MG63 (cell line): ENCODE data around the gene FERD3L. TPM values are rescaled to one million over a fixed set of nuclear protein-coding genes. Genes with fewer than 3 reads are reported as not detected.
"Not testable (repeated sequence)": the region's sequence is repeated elsewhere in the genome, so short reads cannot be mapped to it uniquely, and the experiment has no call there.

Experiments
- DNase-seq: peaks from one replicate; pipeline ENCODE4 v3.0.0-alpha.2; 2020
- H3K27me3 ChIP-seq: fragments of 250-450 bp; sonication (Bioruptor Pico); 2 replicates; pipeline ENCODE4 v1.5.1; 2020; ENCODE audit warnings: mild to moderate bottlenecking, moderate library complexity
- H3K36me3 ChIP-seq: fragments of 250-450 bp; sonication (Bioruptor Pico); 2 replicates; pipeline ENCODE4 v1.5.1; 2020; ENCODE audit warnings: mild to moderate bottlenecking, moderate library complexity
- H3K4me3 ChIP-seq: fragments of 250-450 bp; sonication (Bioruptor Pico); 2 replicates; pipeline ENCODE4 v1.5.1; 2020; ENCODE audit warnings: mild to moderate bottlenecking, moderate library complexity
- H3K9me3 ChIP-seq: fragments of 250-450 bp; sonication (Bioruptor Pico); 2 replicates; pipeline ENCODE4 v1.5.1; 2020; ENCODE audit warnings: mild to moderate bottlenecking, moderate library complexity
- total RNA-seq: library from RNA; depleted of rRNA; stranded (reverse); fragments of >200 nt; shearing (Covaris generic); gene quantifications from 2 replicates; pipeline ENCODE4 v1.2.3, GENCODE V29; 2014; ENCODE audit warnings: low replicate concordance; rRNA removed

The FERD3L gene, protein sequence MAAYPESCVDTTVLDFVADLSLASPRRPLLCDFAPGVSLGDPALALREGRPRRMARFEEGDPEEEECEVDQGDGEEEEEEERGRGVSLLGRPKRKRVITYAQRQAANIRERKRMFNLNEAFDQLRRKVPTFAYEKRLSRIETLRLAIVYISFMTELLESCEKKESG
- not detected in 2 replicates for total RNA-seq

DNA sequence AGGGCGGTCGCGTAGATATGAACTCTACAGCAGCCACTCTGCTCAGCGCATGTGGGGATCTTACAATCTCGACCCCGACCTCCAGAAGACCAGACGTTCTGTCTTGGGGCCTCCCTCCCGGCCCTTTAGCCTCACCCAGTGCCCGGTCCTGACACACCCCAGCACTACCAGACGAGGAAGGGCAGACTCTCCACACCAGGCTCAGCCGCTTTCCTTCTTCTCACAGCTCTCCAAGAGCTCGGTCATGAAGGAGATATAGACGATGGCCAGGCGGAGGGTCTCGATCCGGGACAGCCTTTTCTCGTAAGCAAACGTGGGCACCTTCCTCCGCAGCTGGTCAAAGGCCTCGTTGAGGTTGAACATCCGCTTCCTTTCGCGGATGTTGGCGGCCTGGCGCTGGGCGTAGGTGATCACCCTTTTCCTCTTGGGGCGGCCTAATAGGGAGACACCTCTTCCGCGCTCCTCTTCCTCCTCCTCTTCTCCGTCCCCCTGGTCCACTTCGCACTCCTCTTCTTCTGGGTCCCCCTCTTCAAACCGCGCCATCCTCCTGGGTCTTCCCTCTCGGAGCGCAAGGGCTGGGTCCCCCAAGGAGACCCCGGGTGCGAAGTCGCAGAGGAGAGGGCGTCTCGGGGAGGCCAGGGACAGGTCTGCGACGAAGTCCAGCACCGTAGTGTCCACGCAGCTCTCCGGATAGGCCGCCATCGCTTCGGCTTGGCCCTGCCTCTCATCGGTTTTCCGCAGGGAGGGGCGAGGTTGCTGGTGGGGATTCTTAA lies at the start of gene FERD3L:
TSS of gene FERD3L (minus strand) at position 761 of the 773 bp plus-strand sequence. CDS start at position 702, 59 bp downstream.
- H3K9me3 ChIP-seq = no peaks in the 10 kb centered on the region
- DNase-seq = no peak
- no peaks in the 10 kb centered on the region for H3K27me3 ChIP-seq
- no peaks in the 10 kb centered on the region for H3K36me3 ChIP-seq
- no peak within 1 kb of the TSS for H3K4me3 ChIP-seq

DNA sequence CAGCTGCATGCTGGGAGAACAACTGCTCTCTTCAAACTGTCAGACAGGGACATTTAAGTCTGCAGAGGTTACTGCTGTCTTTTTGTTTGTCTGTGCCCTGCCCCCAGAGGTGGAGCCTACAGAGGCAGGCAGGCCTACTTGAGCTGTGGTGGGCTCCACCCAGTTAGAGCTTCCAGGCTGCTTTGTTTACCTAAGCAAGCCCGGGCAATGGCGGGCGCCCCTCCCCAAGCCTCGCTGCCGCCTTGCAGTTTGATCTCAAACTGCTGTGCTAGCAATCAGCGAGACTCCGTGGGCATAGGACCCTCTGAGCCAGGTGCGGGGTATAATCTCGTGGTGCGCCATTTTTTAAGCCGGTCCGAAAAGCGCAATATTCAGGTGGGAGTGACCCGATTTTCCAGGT lies 49.2 kb upstream of the FERD3L start:
- not testable (repeated sequence) for DNase-seq, H3K9me3 ChIP-seq, H3K27me3 ChIP-seq, H3K4me3 ChIP-seq, H3K36me3 ChIP-seq

DNA sequence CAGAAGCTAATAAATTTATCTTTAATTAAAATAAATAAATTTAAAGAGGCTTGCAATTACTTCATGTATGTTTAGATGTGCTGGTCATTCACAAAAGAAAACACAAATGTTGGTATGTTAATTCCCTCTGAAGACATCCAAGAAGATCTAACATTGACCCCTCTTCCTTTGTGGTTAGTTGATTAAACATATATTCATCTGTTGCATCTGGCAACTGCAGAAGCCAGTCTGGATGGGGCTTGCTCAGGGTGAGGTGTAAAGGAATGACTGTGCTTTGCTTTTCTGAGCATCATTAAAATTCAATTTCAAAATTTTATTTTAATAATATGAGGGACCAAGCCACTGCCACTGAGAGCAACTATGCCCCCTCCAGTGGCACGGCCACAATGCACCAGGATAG lies 36.4 kb upstream of the FERD3L start:
- DNase-seq = no peak
- no peaks in the 10 kb centered on the region for H3K27me3 ChIP-seq
- H3K4me3 ChIP-seq = no peak overlapping the region
- peaks cover 19% of the 10 kb centered on the region for H3K9me3 ChIP-seq
- H3K36me3 ChIP-seq = no peaks in the 10 kb centered on the region

DNA sequence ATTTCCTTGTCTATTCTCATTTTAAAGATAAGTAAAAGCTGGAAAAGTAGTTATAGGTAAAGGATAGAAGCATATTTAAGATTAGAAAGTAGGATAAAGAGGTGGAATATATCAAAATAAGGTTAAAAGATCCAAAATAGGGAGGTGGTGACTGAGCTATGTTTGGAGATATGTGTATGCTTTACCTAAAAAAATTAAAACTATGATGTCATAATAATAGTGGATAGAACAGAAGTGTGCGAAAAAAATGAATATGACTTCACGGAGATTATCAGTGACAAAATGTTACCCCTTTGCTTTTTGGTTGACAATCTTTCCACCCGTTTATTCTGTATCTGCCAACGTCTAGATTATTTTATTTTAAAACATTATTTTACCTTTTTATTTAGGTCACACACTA lies 33.4 kb upstream of the FERD3L start:
- no peak overlapping the region for H3K4me3 ChIP-seq
- DNase-seq = no peak
- no peaks in the 10 kb centered on the region for H3K27me3 ChIP-seq
- no peaks in the 10 kb centered on the region for H3K36me3 ChIP-seq
- H3K9me3 ChIP-seq = peaks cover 8% of the 10 kb centered on the region

DNA sequence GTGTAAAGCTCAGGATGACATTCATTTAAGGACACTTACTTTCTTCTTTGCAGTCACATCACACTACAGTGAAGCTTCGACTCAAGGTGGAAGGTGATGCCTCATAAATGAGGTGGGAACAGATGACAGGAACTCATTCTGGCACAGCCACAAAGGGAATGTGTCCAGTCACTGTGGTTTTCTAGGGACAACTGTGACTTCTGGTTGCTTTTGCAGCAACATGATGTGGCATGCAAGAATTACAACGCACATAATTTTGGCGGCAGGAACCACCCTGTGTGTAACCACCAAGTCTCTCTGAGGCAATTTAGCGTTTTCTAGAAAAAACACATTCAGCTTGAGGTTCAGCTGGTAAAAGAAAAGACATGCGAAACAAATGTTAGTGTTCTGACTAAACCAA lies 32.0 kb upstream of the FERD3L start:
- no peak for DNase-seq
- Histone ChIP-seq H3K36me3 (no peaks in the 10 kb centered on the region), H3K4me3 (no peak overlapping the region), H3K9me3 (no peaks in the 10 kb centered on the region), H3K27me3 (no peaks in the 10 kb centered on the region)

DNA sequence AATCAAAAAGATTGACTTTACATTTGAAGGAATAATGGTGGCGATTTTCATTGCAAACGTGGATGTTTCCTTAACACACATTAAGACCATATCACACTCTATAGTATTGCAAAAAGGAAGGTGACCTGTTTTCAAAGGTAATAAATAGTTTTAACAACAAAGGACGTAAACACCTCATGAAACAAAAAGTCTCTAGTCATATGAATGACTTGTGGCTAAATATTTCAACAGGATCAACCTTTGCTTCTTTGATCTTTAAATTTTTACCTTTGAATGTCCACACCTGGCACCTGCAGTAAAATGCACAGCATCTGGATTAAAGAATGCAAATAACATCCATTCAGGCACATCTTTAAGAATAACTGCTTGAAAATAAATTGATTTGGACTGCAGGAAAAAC lies 30.0 kb upstream of the FERD3L start:
- Histone ChIP-seq H3K9me3 (no peaks in the 10 kb centered on the region), H3K4me3 (no peak overlapping the region), H3K27me3 (no peaks in the 10 kb centered on the region), H3K36me3 (no peaks in the 10 kb centered on the region)
- DNase-seq = no peak

DNA sequence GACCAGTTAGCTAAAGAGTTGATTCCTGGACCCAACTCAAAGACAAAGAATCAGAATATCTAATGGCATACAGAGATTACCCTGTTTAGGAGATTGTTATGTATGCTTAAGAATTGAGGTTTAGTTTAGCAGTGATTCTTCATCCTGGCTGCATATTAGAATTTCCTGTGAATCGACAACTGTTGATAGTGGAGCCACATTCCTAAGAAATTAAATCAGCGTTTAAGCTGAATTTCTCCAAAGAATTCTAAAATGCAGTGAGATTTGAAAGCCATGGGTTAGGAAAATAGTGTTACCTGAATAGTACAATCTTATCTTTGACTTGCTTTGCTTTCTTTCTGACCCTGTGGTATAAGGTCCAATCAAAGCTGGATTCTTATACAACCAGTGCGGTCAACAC lies 16.4 kb upstream of the FERD3L start:
- H3K4me3 ChIP-seq = no peak overlapping the region
- no peaks in the 10 kb centered on the region for H3K9me3 ChIP-seq
- H3K36me3 ChIP-seq = no peaks in the 10 kb centered on the region
- no peak for DNase-seq
- no peaks in the 10 kb centered on the region for H3K27me3 ChIP-seq

DNA sequence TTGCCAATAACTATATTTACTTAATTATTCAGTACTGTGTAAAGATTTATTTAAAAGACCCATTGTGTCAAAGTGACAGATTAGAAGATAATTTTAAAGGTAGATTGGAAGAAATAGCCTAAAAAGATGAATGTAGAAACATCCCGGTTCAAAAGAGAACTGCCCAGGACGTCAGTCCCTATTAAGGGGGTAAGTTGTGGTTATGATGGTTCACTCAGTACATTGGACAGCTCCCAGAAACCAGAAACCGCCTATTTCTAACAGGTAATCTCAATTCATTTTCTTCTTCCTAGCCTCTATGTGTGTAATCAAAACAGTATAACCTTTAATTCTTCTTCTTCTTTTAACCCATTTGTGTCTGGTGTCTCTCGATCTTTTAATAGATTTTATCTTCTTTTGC lies 1.5 kb upstream of the FERD3L start:
- H3K4me3 ChIP-seq = no peak overlapping the region
- no peaks in the 10 kb centered on the region for H3K27me3 ChIP-seq
- H3K9me3 ChIP-seq = no peaks in the 10 kb centered on the region
- H3K36me3 ChIP-seq = no peaks in the 10 kb centered on the region
- no peak for DNase-seq

DNA sequence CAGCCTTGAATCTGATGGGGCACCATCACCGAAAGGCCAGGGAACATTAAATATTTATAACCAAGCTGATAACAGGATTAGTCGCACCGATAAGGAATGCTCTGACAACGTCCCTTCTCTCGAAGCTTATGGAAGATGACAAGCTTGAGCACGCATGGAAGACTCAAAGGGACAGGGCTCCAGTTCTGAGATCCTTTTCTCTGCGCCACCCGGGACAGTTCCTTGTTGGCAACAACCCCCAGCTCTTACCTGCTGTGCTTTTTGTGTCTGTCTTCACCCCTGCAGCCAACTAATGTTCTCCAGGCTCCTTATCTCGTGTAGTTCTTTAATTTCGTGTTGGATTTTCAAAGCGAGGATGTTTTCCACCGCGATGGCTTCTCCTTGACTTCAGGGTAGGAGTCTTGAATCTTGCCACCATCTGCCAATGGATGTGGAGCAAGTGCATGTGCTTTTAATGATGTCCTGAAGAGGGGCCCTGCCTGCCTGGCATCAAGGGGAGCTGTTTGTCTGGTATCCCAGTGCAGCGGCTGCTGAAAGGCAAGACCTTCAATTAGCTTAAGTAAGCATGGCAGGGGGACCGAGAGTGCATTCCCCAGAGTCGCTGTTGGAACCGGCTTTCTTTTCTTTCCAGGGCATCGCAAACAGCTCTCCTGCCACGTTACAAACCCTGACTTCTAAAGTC lies 354 bp upstream of the FERD3L start:
- Histone ChIP-seq H3K9me3 (no peaks in the 10 kb centered on the region), H3K27me3 (no peaks in the 10 kb centered on the region), H3K4me3 (no peak overlapping the region), H3K36me3 (no peaks in the 10 kb centered on the region)
- no peak for DNase-seq

DNA sequence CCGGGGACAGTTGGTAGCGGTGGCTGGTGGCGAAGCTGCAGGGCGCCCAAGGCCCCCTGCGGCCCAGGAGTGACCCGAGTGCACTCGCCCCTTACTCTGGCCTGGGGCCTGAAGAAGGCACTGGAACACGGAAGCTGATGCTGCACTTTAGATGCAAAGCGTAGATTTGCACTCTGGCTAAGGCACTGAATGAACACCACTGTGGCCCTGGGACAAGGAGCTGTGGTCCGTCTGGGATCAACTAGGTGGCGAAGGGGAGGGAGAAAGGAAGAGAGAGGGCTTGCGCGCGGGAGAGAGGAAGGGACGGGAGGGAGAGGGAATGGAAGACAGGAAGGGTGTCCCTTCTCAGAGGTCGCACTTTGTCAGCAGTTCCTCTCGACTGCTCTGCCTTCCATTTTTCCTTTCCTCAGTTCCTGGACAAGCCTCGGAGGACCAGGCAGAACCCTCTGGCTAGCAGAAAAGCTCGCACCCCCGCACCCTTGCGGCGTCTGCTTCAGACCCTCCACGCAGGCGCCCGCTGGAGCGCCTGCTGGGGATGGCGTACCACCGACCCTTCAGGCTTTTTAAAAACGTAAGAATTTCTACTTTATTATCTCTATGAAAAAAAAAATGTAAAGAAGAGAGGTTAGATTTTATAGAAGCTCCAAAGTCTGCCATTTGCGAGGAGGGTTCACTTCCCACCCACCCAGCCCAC lies 1.2 kb downstream of the FERD3L start:
- Histone ChIP-seq H3K9me3 (no peaks in the 10 kb centered on the region), H3K36me3 (no peaks in the 10 kb centered on the region), H3K27me3 (no peaks in the 10 kb centered on the region), H3K4me3 (no peak overlapping the region)
- no peak for DNase-seq

DNA sequence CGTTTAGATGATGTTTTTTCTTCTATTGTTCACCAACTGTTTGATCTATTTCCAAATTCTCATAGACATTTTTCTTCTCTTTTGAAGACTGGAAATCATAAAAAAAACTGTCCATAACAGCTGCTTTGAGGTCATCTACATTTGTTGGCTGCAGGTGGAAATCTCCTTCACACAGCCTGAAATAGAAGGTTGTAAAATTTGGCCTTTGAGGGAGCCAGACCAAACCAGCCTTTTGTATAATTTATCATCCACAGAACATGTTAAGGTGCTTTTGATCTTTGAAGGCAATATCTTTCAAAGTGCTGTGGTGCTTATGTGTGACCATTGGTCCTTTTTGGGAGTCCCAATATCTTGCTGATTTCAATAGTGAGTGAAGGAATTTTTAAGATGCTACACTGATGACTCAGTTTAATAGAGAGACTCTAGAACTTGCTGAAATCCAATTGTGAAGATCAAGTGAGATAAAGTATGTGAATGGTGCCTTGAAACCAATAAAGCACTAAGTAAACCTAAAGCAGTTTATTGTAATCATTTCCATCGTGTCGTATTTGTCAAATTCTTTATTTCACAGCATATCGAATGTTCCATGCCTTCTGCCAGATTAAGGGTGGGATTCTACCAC lies 5.4 kb downstream of the FERD3L start:
- no peak overlapping the region for H3K4me3 ChIP-seq
- no peaks in the 10 kb centered on the region for H3K27me3 ChIP-seq
- no peaks in the 10 kb centered on the region for H3K9me3 ChIP-seq
- H3K36me3 ChIP-seq = no peaks in the 10 kb centered on the region
- DNase-seq = no peak

DNA sequence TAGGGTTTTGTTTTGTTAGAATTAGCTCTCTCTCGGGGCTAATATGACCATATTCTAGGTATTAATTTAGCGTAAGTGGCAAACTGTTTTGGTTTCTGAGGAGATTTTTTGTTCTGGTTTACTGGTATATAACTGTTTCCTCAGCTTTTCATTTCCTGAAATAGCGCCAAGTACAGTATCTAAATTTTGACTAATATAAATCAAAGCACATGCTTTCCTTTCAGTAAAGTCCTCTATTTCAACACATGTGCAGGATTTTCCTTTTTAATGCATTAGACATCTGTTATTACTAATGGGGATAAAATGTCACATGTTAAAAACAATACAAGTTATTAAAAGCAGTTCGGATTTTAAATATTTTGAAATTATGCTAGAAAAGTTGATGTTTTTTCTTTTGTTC lies 11.3 kb downstream of the FERD3L start:
- Histone ChIP-seq H3K27me3 (no peaks in the 10 kb centered on the region), H3K9me3 (no peaks in the 10 kb centered on the region), H3K36me3 (no peaks in the 10 kb centered on the region), H3K4me3 (no peak overlapping the region)
- DNase-seq = no peak

DNA sequence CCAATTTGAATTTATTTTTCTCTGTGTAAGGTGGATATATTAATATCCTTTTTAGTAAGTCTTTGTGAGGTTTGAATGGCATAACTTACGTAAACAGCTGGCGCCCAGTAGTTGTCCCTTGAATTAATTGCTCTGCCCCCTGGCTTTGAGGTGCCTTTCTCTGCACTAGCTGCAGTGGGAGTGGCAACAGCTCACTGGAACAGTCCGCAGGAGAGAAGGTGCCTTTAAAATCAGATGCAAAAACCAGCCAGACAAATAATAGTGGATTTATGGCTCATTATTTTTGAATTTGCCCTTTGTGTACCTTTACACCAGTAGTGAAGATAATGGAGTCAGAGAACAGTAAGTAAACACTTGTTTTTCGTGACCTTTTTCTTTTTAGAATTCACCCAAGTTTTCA lies 11.8 kb downstream of the FERD3L start:
- no peak for DNase-seq
- H3K36me3 ChIP-seq = no peaks in the 10 kb centered on the region
- no peaks in the 10 kb centered on the region for H3K27me3 ChIP-seq
- H3K9me3 ChIP-seq = no peaks in the 10 kb centered on the region
- no peak overlapping the region for H3K4me3 ChIP-seq

DNA sequence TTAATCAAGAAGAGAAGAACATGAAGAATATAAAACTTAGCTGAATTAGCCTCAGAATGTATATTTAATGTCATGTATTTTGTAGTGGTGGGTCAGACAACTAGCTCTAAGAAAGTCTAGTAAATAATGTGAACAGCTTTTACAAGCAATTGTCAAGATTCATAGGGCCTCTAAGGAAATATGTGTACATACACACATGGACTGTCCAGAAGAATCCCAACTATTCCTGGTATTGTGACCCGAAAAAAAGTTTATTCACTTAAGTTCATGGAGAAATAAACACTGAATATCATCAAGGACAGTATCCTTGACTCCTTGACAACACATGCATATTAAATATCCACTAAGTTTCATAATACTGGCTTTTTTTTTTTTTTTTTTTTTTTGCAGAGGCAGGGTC lies 16.4 kb downstream of the FERD3L start:
- no peak for DNase-seq
- H3K36me3 ChIP-seq = no peaks in the 10 kb centered on the region
- no peaks in the 10 kb centered on the region for H3K27me3 ChIP-seq

DNA sequence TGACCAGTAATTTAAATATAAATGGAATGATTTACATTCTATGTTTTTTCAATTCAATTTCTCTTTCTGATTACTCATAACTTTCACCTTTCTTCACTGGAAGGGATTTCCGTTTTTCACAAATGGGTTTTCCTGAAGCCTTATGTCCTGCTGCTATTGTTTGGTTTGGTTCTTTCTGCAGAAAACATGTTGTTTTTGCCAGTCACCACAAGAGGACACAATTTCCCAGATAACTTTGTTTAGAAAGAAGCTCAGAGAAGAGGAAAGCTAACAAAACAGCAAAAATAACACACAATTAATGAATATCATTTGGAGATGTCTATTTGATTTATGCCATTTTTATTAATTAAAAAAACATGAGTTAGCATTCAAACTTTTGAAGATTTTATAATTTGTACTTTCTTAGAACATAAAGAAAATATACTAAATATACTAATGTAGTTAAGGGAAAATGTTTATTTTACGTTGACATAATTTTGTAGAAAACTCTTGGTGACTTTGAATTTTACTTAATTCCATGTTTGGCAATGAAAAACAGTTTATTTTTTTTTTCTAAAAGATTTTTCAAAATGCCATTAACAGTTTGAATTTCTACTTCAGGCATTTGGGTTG lies 23.1 kb downstream of the FERD3L start:
- H3K36me3 ChIP-seq = no peaks in the 10 kb centered on the region
- H3K9me3 ChIP-seq = no peaks in the 10 kb centered on the region
- H3K4me3 ChIP-seq = no peak overlapping the region
- H3K27me3 ChIP-seq = peaks cover 3% of the 10 kb centered on the region
- DNase-seq = no peak

More for the DNA sequence above, 16.4 kb downstream of the FERD3L start:
- Histone ChIP-seq H3K4me3 (no peak overlapping the region), H3K9me3 (no peaks in the 10 kb centered on the region)

DNA sequence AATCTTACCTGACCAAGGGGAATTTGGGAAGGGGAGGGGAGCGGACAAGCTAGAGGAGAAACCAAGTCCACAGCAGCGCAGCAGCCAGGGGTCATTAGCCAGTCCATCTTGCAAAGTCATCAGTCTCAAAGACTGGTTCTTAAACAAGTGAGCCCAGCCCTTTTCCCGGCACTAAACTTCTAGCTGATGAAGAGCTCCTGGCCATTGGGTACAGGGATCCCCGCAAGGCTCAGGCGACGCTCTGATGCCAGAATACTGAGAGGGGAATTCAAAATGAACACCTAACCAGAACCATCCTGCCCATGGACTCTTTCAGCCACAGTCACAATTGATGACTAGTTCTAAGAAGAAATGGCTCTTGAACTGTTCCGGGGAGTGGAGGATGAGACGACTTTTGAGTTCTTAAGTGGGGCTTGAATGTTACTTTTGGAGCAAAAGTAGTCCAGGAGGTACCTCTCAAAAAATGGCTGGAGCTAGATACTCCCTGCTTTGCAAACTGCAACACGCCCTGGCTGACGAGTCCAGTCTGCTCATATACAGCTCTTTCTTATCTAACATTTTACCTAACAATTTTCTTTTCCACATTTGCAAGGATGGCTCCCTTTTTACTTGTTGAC lies 25.2 kb downstream of the FERD3L start:
- no peak for DNase-seq
- peaks cover 3% of the 10 kb centered on the region for H3K27me3 ChIP-seq
- H3K36me3 ChIP-seq = no peaks in the 10 kb centered on the region
- H3K4me3 ChIP-seq = no peak overlapping the region
- no peaks in the 10 kb centered on the region for H3K9me3 ChIP-seq
